ENCODE results near the gene STX16.
A peak's percentile ranks its signal among the peaks of the same experiment; 100 is the strongest.

The STX16 gene

GRCh38 chr20:58702859-58703648 is 52.0 kb downstream of the STX16 start:
- DNase-seq (ENCODE audit: low read depth) = no peak
- 0 out of 2 replicates have a peak, but pooled peaks have one; percentile 3 for TF ChIP-seq CTCF (IDR thresholded peaks at IDR 0.05; ENCODE audit: control insufficient read depth, extremely low read depth, insufficient read depth)
- H3K4me3 ChIP-seq (ENCODE audit: low read depth, low read length) = no peak overlapping the region

- TF ChIP-seq CTCF (IDR thresholded peaks at IDR 0.05; ENCODE audit: control insufficient read depth, extremely low read depth, insufficient read depth) = no peak
- no peak overlapping the region for H3K4me3 ChIP-seq (ENCODE audit: low read depth, low read length)
- DNase-seq (ENCODE audit: low read depth) = no peak
Measured at GRCh38 chr20:58703765-58704371, 52.8 kb downstream of the STX16 start.

GRCh38 chr20:58705208-58705926 is 54.3 kb downstream of the STX16 start:
- DNase-seq (ENCODE audit: low read depth) = no peak
- H3K4me3 ChIP-seq (ENCODE audit: low read depth, low read length) = no peak overlapping the region
- TF ChIP-seq CTCF (IDR thresholded peaks at IDR 0.05; ENCODE audit: control insufficient read depth, extremely low read depth, insufficient read depth) = no peak

GRCh38 chr20:58706150-58706892 is 55.2 kb downstream of the STX16 start:
- no peak for TF ChIP-seq CTCF (IDR thresholded peaks at IDR 0.05; ENCODE audit: control insufficient read depth, extremely low read depth, insufficient read depth)
- no peak for DNase-seq (ENCODE audit: low read depth)
- no peak overlapping the region for H3K4me3 ChIP-seq (ENCODE audit: low read depth, low read length)

GRCh38 chr20:58706975-58707681 is 56.0 kb downstream of the STX16 start:
- no peak overlapping the region for H3K4me3 ChIP-seq (ENCODE audit: low read depth, low read length)
- no peak for DNase-seq (ENCODE audit: low read depth)
- TF ChIP-seq CTCF (IDR thresholded peaks at IDR 0.05; ENCODE audit: control insufficient read depth, extremely low read depth, insufficient read depth) = no peak

- no peak for DNase-seq (ENCODE audit: low read depth)
- TF ChIP-seq CTCF (IDR thresholded peaks at IDR 0.05; ENCODE audit: control insufficient read depth, extremely low read depth, insufficient read depth) = no peak
- H3K4me3 ChIP-seq (ENCODE audit: low read depth, low read length) = no peak overlapping the region
Measured at GRCh38 chr20:58707770-58708169, 56.7 kb downstream of the STX16 start.
